ENCODE measurements around the gene ZNF729.
"Not testable (repeated sequence)": the region's sequence is repeated elsewhere in the genome, so short reads cannot be mapped to it uniquely, and the experiment has no call there.

ZNF729 gene

GRCh38 chr19:22286151-22286810, at the start of gene ZNF729:
ZNF729 (plus strand) TSS chr19:22286441; CDS start chr19:22286526, 85 bp downstream.
- no peak for DNase-seq

- no peak for DNase-seq
Observed at GRCh38 chr19:22256856-22257255, 29.4 kb upstream of the ZNF729 start.

- no peak for DNase-seq
Observed at GRCh38 chr19:22257381-22257780, 28.9 kb upstream of the ZNF729 start.

- DNase-seq = no peak
Observed at GRCh38 chr19:22257916-22258315, 28.3 kb upstream of the ZNF729 start.

- DNase-seq = no peak
Observed at GRCh38 chr19:22260499-22260898, 25.7 kb upstream of the ZNF729 start.

GRCh38 chr19:22261596-22261995, 24.6 kb upstream of the ZNF729 start:
- no peak for DNase-seq

- no peak for DNase-seq
Observed at GRCh38 chr19:22263121-22263520, 23.1 kb upstream of the ZNF729 start.

- not testable (repeated sequence) for DNase-seq
Observed at GRCh38 chr19:22321554-22321953, 35.3 kb downstream of the ZNF729 start.

GRCh38 chr19:22326219-22326618, 40.0 kb downstream of the ZNF729 start:
- no peak for DNase-seq

GRCh38 chr19:22327321-22327720, 41.1 kb downstream of the ZNF729 start:
- DNase-seq = no peak

- no peak for DNase-seq
Observed at GRCh38 chr19:22331521-22331920, 45.3 kb downstream of the ZNF729 start.

- DNase-seq = no peak
Observed at GRCh38 chr19:22332924-22333323, 46.7 kb downstream of the ZNF729 start.

- no peak for DNase-seq
Observed at GRCh38 chr19:22335716-22336115, 49.5 kb downstream of the ZNF729 start.

GRCh38 chr19:22354665-22355064, 68.4 kb downstream of the ZNF729 start:
- DNase-seq = no peak

Measured in NCI-H1694 (cell line).